HG03571 (cell line): ENCODE results near the gene GRIK4.
"Not testable (repeated sequence)": the region's sequence is repeated elsewhere in the genome, so short reads cannot be mapped to it uniquely, and the experiment has no call there.

Experiments used
- ATAC-seq: cut with Tn5 transposase; IDR thresholded peaks from one replicate; pipeline ENCODE4 v1.9.1; 2021; ENCODE audit not compliant: unreplicated experiment

GRIK4 gene

GRCh38 chr11:120601536-120601935, 90.0 kb downstream of the GRIK4 start:
- no peak for ATAC-seq

- ATAC-seq, result no peak
Measured at GRCh38 chr11:120603071-120603470, 91.5 kb downstream of the GRIK4 start.

GRCh38 chr11:120605469-120605868, 93.9 kb downstream of the GRIK4 start:
- no peak for ATAC-seq

DNA sequence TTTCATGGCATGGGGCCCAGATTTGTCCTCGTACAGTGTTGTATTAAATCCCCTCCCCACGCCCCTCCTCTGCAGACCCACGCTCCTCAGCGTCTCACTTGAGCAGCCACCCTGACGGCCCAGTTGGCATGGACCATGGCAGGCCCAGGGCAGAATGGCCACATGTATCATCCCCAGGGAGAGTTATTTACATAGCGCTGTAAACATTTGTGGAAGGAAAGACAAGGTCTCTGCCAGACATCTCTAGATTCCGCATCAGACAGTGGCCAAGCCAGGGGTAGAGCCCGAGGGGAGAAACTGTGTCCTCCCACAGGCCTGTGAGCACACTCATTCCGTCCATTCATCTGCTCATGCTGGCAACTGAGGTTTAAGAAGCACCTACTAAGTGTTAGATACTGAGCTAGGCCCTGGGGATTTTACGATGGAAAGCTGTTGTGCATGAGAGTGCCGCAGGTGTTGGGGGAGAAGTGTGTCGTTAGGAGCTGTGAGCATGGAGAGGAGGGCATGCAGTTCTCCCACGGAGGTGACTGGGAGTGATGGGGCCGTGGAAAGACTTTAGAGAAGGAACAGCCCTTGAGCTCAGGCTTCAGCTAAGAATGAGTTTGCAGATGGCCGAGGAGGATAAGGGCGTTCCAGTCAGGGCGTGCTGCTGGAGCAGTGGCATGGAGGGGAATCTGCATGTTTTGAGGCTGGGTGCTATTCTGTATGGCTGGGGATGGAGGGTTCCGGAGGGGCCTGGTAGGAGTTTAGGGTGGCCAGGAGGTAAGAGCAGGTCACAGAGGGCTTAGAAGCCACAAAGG, 94.9 kb downstream of the GRIK4 start:
- ATAC-seq, result no peak

GRCh38 chr11:120608061-120608460, 96.5 kb downstream of the GRIK4 start:
- no peak for ATAC-seq

DNA sequence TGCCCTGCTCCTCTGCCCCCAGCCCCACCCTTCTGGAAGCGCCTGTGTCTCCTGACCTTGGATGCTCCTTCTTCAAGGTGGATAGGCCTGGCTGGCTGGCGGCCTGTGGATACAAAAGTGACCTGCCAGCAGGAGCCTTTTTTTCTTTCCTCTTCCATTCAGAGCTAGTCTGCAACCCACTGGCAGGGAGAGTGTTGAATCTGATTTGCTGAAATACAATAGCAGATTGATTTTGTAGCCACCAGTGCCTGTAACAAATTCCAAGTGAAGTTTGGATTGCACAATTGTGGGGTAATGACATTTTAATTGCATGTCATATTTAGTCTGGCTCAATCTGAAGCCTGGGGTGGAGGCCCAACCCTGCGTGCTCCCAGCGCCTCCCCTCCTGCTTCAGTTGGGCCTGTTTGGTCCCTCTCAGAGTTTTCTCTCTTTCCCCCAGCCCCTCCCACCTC, 97.2 kb downstream of the GRIK4 start:
- no peak for ATAC-seq

DNA sequence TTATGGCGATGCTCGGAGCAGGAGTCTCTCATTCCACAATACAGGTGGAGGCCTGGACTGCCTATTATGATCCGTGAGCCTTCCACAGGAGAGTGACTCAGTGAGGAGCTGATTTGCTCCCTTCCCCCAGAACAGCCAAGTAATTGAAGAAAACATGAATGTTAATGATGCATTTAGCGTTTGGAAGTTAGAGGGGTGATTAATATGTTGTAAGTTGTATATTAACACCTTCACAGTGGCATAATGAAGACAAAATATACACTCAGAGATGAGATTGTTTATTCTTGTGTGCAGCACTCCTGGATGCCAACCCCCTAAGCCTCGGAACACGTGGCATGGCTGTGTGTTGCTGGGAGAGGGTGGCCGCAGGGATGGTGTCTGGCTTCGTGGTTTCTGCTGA, 98.6 kb downstream of the GRIK4 start:
- no peak for ATAC-seq

- no peak for ATAC-seq
Measured at GRCh38 chr11:120611581-120611980, 100.0 kb downstream of the GRIK4 start.

- peak; percentile 88 for ATAC-seq
Measured at GRCh38 chr11:120612513-120613263, 101.1 kb downstream of the GRIK4 start.

DNA sequence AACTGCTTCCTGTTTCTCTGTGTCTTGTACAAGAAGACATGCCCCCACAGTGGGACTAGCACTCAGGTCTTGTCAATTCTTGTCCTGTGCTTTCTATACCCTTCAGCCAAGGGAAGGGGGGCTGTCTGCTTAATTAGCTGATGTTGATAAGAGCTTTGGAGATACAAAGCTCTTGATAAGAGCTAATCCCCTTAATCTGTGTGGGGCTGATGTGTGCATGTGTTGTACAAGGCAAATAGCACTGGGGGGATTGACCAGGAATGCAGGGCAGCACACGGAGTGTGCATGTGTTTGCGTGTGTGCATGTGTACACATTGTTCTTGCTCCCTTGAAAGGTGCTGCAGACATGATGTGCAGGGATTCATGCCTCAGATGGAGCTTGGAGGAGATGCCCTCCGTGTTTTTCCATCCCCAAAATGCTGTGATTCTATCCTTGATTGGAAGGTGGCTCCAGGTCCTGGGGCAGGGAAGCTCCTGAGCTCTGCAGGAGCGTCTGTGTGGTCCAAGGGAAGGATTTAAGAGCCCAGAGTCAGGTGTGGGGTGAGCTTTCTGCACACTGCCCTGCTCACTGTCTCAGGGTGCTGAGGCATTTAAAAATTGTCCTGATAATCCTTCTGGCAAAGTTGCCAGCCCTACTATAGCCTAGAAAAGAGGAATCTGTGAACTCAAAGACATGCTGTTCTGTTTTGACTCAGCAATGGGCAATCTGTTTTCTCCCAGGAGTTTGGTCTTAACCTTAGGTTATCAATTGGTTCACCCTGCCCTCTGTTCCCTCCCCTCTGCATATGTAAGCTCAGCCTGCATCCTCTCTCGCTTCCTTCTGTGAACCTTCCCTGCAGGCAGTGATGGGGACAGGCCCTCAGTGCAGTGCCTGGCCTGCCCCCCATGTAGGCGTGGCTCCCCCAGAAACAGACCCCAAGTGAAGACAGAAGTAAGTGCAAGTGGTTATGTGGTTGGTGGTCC, 102.0 kb downstream of the GRIK4 start:
- ATAC-seq, result peak; percentile 77

DNA sequence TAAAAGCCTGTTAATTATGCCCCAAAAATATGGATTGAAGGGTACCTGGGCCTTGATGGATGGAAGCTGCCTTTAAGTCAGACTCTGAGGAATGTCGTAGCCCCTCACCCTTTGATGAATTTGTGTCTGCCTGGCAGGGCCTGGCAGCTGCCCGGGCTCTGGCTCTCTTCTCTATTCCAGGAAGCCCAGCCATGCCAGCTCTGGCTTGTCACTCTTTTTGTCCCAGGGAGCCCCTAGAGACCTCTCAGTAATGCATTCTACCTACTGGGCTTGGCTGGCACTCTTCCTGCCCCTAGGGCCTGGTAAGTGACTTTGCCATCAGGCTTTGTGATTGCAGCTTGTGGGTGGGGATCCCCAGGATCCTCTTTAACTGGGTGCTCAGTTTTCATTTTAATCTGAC, 103.8 kb downstream of the GRIK4 start:
- no peak for ATAC-seq

- ATAC-seq, result no peak
Measured at GRCh38 chr11:120618399-120618798, 106.9 kb downstream of the GRIK4 start.

DNA sequence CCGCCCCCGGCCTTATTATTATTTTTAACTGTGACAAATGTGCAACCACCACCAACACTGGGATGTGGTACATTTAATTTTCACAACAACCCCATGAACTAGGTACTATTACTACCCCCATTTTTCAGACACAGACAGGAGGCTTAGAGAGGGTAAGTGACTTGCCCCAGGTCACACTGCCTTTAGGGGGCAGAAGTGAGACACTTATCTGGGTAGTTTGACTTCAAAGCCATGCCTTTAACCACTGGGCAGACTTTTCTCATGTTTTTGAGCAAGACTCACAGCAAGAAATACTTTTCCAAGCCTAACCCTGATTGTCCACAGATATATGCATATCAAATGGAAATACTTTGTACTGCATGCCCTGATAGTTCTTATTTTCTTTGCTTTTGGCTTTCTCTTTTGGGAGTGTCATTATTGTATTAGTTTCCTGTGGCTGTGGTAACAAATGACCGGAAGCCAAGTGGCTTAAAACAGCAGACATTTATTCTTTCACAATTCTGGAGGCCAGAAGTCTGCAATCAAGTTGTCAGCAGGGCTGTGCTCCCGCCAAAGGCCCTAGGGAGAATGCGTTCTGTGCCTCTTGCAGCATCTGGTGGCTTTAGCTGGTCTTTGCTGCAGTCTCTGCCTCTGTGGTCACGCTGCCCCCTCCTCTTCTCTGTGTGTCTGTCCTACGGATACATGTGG, 110.8 kb downstream of the GRIK4 start:
- no peak for ATAC-seq

- not testable (repeated sequence) for ATAC-seq
Measured at GRCh38 chr11:120624992-120625391, 113.4 kb downstream of the GRIK4 start.

- no peak for ATAC-seq
Measured at GRCh38 chr11:120625565-120625964, 114.0 kb downstream of the GRIK4 start.

DNA sequence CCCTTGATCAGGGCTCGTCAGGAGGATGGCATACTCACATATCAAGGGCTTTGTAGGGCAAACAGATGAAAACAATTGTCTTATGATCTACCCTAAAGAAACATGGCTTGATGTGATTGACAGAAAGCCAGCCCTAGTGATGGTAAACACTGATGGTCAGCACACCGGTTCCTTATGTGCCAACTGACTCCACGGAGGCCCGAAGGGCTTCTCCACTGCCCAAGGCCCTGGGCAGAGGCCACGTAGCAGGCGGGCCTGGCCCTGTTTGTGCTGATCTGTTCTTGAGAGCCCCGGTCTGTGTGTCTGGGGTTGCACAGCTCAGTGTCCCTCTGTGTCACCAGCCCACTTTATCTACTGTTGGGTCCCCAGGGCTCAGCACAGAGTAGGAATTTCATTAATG, 115.2 kb downstream of the GRIK4 start:
- ATAC-seq, result no peak

DNA sequence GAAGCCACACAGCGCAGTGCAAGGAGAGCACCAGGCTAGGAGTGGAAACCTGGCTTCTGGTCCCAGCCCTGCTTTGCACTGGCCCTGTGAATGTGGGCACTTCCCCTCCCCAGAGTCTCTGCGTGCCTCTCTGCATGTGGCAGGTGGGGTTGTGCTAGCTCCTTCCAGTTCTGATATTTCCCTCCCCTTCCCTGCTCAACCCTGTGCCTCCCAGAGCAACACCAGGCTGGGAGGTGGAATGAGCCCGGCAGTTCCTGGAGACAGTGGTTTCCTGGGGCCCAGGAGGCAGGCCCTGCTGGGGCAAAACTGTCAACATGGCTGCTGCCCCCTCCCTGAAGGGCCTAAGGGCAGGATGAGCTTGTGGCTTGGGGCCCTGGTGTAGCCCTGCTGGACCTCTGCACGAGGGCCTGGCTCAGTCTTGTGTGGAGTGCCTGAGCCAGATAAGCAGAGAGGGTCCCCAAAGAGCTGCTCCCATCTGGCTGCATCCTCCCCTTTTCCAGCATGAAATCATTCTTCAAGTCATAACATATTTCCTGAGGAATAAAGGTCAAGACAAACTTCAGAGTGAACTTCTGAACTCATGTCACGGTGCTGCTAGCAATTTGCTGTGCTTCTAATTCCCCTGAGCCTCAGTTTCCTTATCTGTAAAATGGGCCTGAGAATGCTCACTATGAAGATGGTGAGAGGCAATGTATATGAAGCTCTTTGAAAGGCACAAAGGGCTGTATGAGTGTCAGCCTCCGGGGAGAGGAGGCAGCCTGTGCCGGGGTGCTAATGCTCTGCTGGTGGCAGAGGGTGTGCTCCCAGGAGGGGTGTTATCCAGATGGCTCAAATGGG, 116.0 kb downstream of the GRIK4 start:
- no peak for ATAC-seq

GRCh38 chr11:120629407-120630080, 118.0 kb downstream of the GRIK4 start:
- ATAC-seq, result no peak

GRCh38 chr11:120630122-120630521, 118.6 kb downstream of the GRIK4 start:
- ATAC-seq, result no peak
